T-helper 9 cell (primary cell): ENCODE measurements around the gene THOC1.
"Not testable (repeated sequence)": the region's sequence is repeated elsewhere in the genome, so short reads cannot be mapped to it uniquely, and the experiment has no call there.

Experiments used
- DNase-seq: peaks from one replicate; pipeline ENCODE4 v3.0.0-alpha.2; 2020
- total RNA-seq, 2 donors: gene quantifications; one replicate each; lab custom pipeline; 2026; lab: John Stamatoyannopoulos, UW

Gene THOC1
- total RNA-seq: 65.6 to 84.5 reads per million in 2 donors

- DNase-seq: peak; percentile 91
Measured at GRCh38 chr18:267688-268552, at the start of gene THOC1. THOC1 (minus strand) TSS chr18:268047; CDS start chr18:268019, 28 bp downstream.

GRCh38 chr18:317618-318017 is 49.8 kb upstream of the THOC1 start:
- no peak for DNase-seq

DNA sequence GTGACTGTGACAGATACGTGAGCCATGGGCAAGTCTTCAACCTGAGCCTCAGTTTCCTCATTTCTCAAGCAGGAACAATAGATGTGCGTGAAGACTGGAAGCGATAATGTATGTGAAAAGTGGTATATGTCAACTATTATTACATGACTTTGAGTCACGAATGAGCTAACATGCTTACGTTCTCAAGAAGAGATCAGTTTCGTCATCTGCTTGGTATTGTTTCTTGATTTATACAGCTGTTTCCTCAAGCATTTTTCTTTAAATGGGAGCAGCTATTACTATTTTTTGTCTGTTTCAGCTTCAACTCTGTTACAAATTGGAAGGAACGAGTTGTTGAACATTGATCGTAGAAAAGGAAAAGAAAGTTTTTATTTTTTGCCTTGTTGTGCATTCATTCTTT is 48.5 kb upstream of the THOC1 start:
- no peak for DNase-seq

- no peak for DNase-seq
Measured at GRCh38 chr18:313931-314330, 46.1 kb upstream of the THOC1 start.

- DNase-seq: no peak
Measured at GRCh38 chr18:312415-312814, 44.6 kb upstream of the THOC1 start.

GRCh38 chr18:310042-310441 is 42.2 kb upstream of the THOC1 start:
- DNase-seq: no peak

- not testable (repeated sequence) for DNase-seq
Measured at GRCh38 chr18:308086-308485, 40.2 kb upstream of the THOC1 start.

GRCh38 chr18:306608-307255 is 38.9 kb upstream of the THOC1 start:
- no peak for DNase-seq

GRCh38 chr18:305003-305501 is 37.2 kb upstream of the THOC1 start:
- DNase-seq: no peak

- no peak for DNase-seq
Measured at GRCh38 chr18:303607-304006, 35.8 kb upstream of the THOC1 start.

GRCh38 chr18:303011-303410 is 35.2 kb upstream of the THOC1 start:
- no peak for DNase-seq

DNA sequence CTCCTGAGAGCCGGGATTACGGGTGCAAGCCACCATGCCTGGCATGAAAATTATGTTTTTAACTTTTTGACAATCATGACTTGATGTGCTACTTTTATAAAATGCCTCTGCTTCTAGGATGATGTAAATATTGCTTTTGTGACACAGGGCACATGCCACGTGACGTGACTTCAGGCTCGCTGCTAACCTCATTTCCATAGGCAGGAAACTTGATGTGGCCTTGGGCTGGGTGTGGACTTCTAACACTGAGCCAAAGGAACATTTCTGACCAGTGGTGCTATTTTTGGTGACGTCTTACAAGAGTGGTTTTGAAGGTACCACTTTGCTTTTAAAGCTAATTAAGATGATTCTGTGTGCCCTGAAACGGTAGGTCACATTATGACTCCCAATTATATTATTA is 34.2 kb upstream of the THOC1 start:
- DNase-seq: no peak

- no peak for DNase-seq
Measured at GRCh38 chr18:297936-298335, 30.1 kb upstream of the THOC1 start.

DNA sequence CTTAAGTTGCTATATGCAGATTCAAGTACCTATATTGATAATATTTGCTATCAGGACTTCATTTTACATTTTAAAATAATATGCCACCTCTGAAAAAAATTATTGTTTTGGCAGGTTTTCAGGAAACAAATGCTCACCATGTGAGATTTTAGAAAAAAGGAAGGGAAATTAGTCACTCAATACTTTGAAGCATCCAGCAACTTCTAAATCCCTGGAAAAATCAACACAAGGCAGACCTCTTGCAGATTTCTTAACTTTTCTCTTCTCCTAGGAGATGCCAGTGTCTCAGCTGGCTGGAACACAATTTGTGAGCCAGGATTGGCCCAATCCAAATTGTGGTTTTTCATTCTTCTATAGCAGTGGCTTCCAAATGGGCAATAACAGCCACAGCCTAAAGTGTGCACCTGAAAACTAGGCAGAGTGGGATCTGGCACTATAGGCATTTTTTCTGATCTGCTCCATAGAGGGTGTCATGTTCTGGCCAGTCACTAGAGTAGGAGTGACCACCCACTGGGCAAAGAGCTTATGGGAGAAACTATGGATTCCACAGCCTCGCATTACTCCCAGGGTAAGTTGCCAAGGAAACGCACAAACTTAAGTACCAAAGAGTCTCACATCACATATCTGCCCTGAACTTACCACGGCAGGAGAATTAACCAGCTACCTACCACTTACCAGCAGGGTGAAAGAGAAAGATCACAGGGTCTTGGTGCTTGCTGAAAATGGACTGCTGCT is 28.1 kb upstream of the THOC1 start:
- DNase-seq: no peak

- no peak for DNase-seq
Measured at GRCh38 chr18:294566-294965, 26.7 kb upstream of the THOC1 start.

- no peak for DNase-seq
Measured at GRCh38 chr18:293536-293935, 25.7 kb upstream of the THOC1 start.

GRCh38 chr18:292271-292670 is 24.4 kb upstream of the THOC1 start:
- DNase-seq: no peak

DNA sequence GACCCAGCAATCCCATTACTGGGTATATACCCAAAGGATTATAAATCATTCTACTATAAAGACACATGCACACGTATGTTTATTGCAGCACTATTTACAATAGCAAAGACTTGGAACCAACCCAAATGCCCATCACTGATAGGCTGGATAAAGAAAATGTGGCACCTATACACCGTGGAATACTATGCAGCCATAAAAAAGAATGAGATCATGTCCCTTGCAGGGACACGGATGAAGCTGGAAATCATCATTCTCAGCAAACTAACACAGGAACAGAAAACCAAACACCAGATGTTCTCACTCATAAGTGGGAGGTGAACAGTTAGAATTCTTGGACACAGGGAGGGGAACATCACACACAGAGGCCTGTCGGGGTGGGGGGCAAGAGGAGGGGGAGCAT is 22.1 kb upstream of the THOC1 start:
- not testable (repeated sequence) for DNase-seq

- no peak for DNase-seq
Measured at GRCh38 chr18:289026-289425, 21.2 kb upstream of the THOC1 start.

DNA sequence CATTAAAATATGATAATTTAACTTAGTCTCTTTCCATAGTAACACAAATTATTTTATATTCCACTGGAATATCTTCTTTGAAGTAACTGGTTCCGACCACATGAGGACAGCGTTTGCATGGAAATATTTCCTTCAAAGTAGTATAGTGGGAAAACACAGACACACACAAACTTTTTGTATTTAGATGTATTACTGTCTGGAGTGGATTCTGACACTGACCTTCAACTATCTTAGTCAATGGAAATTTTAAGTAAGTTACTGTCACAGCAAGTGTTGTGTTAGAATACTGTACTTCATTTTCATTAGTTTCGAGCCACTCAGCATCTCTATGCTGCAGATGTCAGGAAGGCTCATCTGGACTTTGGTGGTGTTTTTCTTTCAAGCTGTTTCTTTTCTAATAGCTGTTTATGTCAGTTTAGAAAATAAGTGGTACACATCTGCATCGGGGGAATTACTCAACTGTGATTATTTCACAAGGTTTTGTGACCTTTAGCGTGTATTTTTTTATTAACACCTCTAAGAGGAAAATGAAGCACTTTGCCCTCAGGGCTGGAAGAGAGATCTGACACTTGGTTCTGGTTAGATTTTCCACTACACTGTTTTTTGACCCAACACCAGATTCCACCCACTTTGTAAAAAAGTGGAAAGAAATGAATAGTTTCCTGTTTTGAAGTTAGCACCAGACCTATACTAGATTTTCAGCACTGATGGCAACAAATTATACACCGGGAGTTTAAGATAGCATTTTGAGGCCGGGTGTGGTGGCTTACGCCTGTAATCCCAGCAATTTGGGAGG is 18.9 kb upstream of the THOC1 start:
- no peak for DNase-seq

DNA sequence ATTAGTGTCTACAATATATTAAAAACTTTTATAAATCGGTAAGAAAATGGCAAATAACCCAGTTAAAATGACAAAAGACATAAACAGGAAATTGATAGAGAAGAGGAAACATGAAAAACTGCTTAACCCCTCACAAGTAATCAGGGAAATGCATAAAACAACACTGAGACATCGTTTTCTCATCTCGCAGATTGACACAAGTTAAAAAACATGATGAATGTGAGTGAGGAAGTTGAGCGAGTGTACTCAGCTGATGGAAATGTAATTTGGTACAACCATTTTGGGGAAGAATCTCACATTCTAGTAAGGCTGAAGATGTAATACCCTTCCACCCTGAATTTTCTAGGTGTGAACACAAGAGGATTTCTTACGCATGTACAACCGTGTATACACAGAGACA is 18.0 kb upstream of the THOC1 start:
- DNase-seq: no peak

GRCh38 chr18:275486-275885 is 7.6 kb upstream of the THOC1 start:
- DNase-seq: no peak

DNA sequence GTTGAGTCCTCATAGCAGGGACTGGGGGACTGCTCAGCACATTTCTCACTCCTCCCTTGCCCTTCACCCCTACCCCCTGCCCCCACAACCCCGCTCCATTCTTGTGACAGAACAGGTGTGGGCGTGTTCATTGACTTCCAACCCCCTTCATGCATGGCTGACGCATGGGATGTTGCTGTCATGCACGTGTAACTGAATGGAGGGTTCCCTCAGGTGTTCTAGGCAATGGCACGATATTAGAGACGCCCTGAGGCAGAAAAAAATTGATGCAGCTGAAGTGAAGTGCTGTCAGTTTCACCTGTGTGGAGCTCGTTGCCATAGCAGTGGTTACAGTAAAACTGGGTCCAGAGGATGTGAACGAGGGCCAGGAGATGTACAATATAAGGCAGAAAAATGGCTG is 6.5 kb upstream of the THOC1 start:
- DNase-seq: no peak
